A673 (cell line): ENCODE data around the gene TMPRSS6.

Experiments used
- CTCF ChIP-seq: fragments of 300-800, 200-600 bp; sonication (generic); conservative IDR thresholded peaks from 2 replicates; pipeline ENCODE4 v1.5.1; 2017; ENCODE audit warnings: low read depth, mild to moderate bottlenecking, antibody characterized with exemption, low read length, moderate library complexity, mixed read lengths
- EZH2 ChIP-seq: fragments of 200-600 bp; sonication (generic); IDR thresholded peaks from 2 replicates; pipeline ENCODE4 v1.6.1; 2017; ENCODE audit warnings: borderline replicate concordance, low read depth, mild to moderate bottlenecking, mixed read lengths, antibody characterized with exemption, low read length; ENCODE audit not compliant: poor library complexity, severe bottlenecking

GRCh38 chr22:37070334-37070733 lies 39.2 kb downstream of the TMPRSS6 start:
- TF ChIP-seq CTCF (no peak), EZH2 (no peak)
